ENCODE results near the gene CIAPIN1.

The CIAPIN1 gene

GRCh38 chr16:57476546-57477410 is 29.6 kb upstream of the CIAPIN1 start:
- DNase-seq: no peak

GRCh38 chr16:57475711-57476339 is 28.6 kb upstream of the CIAPIN1 start:
- DNase-seq: peak in 5 of 51 donors; percentile 17 to 24 (median 20)

- DNase-seq: no peak
Observed at GRCh38 chr16:57474671-57475661, 27.8 kb upstream of the CIAPIN1 start.

GRCh38 chr16:57473906-57474305 is 26.7 kb upstream of the CIAPIN1 start:
- no peak for DNase-seq

GRCh38 chr16:57473176-57473840 is 26.1 kb upstream of the CIAPIN1 start:
- DNase-seq: peak in 1 of 51 donors; percentile 34

- DNase-seq: no peak
Observed at GRCh38 chr16:57472665-57473060, 25.5 kb upstream of the CIAPIN1 start.

GRCh38 chr16:57471852-57472664 is 24.9 kb upstream of the CIAPIN1 start:
- DNase-seq: no peak

GRCh38 chr16:57471209-57471608 is 24.0 kb upstream of the CIAPIN1 start:
- DNase-seq: no peak

GRCh38 chr16:57470711-57471110 is 23.5 kb upstream of the CIAPIN1 start:
- DNase-seq: no peak

GRCh38 chr16:57469917-57470470 is 22.8 kb upstream of the CIAPIN1 start:
- no peak for DNase-seq

- DNase-seq: no peak
Observed at GRCh38 chr16:57469046-57469445, 21.9 kb upstream of the CIAPIN1 start.

- DNase-seq: no peak
Observed at GRCh38 chr16:57468346-57468745, 21.2 kb upstream of the CIAPIN1 start.

- DNase-seq: no peak
Observed at GRCh38 chr16:57464523-57464922, 17.3 kb upstream of the CIAPIN1 start.

GRCh38 chr16:57462978-57463362 is 15.8 kb upstream of the CIAPIN1 start:
- no peak for DNase-seq

- DNase-seq: peak in 49 of 51 donors; percentile 15 to 87 (median 70)
Observed at GRCh38 chr16:57462209-57462977, 15.2 kb upstream of the CIAPIN1 start, which contains the start of gene POLR2C. TSS of gene POLR2C (plus strand) at chr16:57462679. CDS start at chr16:57462725, 46 bp downstream.

- no peak for DNase-seq
Observed at GRCh38 chr16:57452021-57452420, 4.8 kb upstream of the CIAPIN1 start.

GRCh38 chr16:57446531-57447185 is 527 bp downstream of the CIAPIN1 start:
- peak in 6 of 51 donors; percentile 41 to 51 (median 50) for DNase-seq

- DNase-seq: no peak
Observed at GRCh38 chr16:57445510-57445909, 1.7 kb downstream of the CIAPIN1 start.
